Fibroblast of mammary gland (primary cell): ENCODE results near the gene RUNX1.

ENCODE experiments used
- DNase-seq: peaks from one replicate; pipeline ENCODE4 v3.0.0-alpha.2; 2010; ENCODE audit warnings: low read depth
- H3K4me3 ChIP-seq: 2 replicates; pipeline ENCODE4 v1.5.1; 2011; ENCODE audit warnings: low read depth, mild to moderate bottlenecking, low read length, moderate library complexity; ENCODE audit not compliant: control insufficient read depth
- TF ChIP-seq, protein P1 (sequence below): conservative IDR thresholded peaks from 2 replicates; pipeline ENCODE4 v1.5.1; 2011; ENCODE audit warnings: low read depth, low read length, inconsistent platforms; ENCODE audit not compliant: control insufficient read depth, insufficient read depth

RUNX1 gene

DNA sequence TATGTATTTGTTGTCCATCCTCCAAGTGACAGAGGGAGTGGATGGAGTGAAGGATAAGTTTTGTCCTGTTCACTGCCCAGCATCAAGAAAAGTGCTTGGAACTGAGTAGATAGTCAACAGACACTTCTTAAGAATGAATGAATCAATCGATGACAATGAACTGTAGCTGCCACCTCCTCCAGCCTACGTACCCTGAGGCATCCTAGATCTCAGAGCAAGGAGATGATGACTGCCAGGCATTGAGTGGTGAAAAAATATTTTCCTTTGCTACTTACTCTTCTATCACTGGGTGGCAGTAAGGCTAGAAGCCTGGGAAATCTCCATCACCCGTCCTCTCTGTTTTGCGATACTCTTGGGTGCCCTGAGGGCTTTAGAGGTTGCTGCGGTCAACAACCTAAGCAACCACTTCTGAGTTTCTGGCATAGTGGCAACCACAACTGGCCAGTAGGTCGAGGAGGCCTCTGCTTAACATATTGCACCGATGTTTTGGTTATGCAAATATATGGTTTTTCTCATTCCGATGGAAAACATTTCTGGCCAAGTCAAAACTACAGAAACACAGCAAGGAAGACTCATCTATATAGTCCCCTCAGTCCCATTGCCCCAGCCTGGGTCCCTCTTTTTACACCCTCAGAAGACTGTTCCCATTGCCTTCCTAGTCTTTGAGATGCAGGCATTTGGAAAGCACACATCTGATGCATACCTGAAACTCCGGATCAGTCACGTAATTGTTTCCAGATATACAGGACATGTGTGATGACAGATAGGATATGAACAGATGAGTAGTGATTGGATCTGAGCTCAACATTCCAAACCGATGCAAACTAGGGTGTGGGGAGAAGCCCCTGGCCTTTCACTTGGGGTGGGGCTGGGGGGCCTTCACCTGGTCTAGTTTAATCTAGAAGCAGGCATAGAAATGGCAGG is 136.8 kb downstream of the RUNX1 start:
- TF ChIP-seq, protein P1, sequence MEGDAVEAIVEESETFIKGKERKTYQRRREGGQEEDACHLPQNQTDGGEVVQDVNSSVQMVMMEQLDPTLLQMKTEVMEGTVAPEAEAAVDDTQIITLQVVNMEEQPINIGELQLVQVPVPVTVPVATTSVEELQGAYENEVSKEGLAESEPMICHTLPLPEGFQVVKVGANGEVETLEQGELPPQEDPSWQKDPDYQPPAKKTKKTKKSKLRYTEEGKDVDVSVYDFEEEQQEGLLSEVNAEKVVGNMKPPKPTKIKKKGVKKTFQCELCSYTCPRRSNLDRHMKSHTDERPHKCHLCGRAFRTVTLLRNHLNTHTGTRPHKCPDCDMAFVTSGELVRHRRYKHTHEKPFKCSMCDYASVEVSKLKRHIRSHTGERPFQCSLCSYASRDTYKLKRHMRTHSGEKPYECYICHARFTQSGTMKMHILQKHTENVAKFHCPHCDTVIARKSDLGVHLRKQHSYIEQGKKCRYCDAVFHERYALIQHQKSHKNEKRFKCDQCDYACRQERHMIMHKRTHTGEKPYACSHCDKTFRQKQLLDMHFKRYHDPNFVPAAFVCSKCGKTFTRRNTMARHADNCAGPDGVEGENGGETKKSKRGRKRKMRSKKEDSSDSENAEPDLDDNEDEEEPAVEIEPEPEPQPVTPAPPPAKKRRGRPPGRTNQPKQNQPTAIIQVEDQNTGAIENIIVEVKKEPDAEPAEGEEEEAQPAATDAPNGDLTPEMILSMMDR: no peak
- no peak overlapping the region for H3K4me3 ChIP-seq
- no peak for DNase-seq

DNA sequence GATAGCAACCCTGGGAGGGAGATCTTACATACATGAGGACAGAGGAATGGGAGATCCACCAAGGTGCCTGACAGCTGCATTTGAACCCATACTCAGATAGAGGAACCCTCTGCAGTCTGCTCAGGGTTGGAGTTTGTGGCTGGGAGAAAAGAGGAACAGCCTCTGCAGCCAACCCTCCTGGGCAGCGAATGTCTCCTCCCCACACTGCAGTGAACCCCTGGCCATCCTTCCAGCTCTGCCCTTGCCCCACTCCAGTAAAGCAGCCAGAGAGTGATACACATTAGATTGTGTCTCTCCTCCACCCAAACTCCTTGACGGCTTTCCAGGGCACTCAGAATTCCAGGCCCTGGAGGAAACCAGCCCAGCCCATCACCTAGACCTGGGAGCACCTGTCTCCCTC is 137.7 kb downstream of the RUNX1 start:
- no peak overlapping the region for H3K4me3 ChIP-seq
- DNase-seq: no peak

DNA sequence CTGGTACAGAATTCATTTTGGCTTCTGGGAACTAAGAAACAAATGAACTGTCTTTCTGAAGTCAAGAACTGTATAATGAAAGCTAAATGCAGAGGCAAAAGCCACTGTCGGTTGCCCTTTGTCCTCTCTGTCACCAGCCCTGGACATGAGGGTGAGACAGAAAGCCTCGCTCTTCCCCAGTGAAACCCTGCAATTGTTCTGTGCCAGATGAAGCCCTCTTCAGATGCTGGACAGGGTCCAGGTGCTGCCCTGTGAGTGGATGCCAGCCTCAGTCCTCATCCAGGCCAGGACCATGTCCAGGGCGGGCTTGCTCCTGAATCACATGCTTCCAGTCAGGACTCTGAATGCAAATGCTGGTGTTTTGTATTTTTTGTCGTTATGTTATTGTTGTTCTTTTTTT is 138.7 kb downstream of the RUNX1 start:
- DNase-seq: no peak

More for the DNA sequence above, 137.7 kb downstream of the RUNX1 start:
- TF ChIP-seq, protein P1: no peak

DNA sequence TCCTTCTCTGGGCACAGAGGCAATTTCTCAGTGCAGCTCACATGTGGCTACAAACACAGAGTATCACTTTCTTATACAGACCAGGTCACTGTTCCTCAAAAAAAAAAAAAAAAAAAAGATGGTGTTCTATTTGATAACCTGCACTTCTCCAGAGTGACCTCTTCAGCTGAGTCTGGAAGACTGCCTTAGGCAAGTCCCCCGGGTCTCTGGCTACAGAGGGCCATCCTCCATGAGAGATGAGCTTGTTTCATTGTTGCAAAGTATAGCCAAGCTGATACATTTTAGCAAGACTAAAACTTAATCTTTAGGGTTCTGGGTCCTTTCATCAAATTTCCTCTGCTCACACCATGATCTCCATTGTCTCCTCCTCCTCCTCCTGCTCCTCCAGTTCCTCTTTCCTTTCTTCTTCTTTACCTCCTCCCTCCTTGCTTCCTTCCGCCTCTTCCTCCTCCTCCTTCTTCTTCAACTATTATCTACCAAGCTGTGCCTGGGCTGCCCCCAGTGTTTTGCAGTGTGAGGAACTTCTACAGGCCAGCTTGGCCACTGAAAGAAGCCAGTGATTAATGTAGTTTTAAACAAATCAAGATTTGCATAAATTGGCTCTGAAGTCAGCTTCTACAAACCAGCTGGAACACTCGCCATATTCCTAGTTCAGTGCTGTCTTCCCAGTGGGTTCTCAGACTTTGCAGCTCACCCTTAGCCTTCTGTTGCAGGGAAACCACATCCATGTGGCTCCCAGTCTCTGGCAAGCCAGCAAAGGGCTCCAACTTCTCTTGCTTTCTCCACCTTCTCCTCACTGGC is 139.4 kb downstream of the RUNX1 start:
- TF ChIP-seq, protein P1: no peak
- DNase-seq: peak; percentile 52
- no peak overlapping the region for H3K4me3 ChIP-seq

More for the DNA sequence above, 138.7 kb downstream of the RUNX1 start:
- TF ChIP-seq, protein P1: no peak
- H3K4me3 ChIP-seq: no peak overlapping the region

DNA sequence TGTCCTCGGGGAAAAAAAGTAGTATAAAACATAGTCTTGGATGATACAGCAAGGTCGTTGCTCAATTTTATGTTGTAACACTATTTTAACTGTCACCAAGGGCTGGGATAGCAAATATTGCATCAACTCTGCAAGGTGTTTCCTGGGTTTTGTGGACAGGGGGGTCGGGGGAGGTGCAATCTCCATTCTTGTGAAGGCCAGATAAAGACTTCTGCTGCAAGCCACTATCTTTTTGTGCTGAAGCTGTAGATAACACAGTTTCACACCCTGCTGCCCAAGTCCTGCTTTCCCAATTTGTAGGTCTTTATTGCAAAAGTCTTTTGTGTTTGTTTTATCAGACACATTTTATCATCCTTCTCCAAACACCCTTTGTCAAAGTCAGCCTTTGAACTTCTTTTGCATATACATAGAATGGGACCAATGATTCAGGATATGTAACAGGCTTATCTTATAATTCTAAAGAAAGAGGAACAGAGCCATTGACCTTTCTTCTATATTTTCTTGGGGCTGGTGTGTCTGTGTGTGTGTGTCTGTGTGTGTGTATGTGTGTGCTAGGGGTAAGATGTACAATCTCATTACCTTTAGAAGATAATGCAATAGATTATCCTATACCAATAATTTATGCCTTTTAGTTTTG is 140.6 kb downstream of the RUNX1 start:
- TF ChIP-seq, protein P1: no peak
- peak; percentile 64 for DNase-seq
- H3K4me3 ChIP-seq: no peak overlapping the region
